AG09309 (cell line): ENCODE data around the gene OIT3.
"Not testable (repeated sequence)": the region's sequence is repeated elsewhere in the genome, so short reads cannot be mapped to it uniquely, and the experiment has no call there.

Source experiments
- DNase-seq: peaks from one replicate; pipeline ENCODE4 v3.0.0-alpha.2; 2010; ENCODE audit warnings: low read depth
- H3K4me3 ChIP-seq: 2 replicates; pipeline ENCODE4 v1.5.1; 2011; ENCODE audit warnings: mild to moderate bottlenecking, low read depth, low read length, moderate library complexity; ENCODE audit not compliant: control insufficient read depth
- CTCF ChIP-seq: IDR thresholded peaks from 2 replicates; pipeline ENCODE4 v1.5.1; 2011; ENCODE audit warnings: mild to moderate bottlenecking, low read depth, low read length, inconsistent platforms; ENCODE audit not compliant: insufficient read depth, control insufficient read depth; ENCODE audit errors: missing control alignments

The OIT3 gene

DNA sequence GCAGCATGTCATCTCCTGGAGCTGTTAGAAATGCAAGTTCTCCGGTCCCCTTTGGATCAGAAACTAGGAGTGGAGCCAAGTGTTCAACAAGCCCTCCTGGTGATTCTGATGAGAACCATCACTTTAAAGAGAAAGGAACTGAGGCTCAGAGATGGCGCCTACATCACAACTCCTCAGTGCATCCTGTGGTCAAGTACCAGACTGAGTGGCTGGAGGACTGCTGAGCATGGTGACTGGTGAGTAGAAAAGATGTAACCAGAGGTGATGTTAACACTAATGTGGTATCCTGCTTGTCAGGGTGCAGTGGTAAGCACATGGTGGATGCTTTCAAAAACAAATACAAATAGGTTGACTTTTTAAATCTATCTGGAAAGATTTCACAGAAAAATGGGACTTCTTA lies 3.5 kb upstream of the OIT3 start:
- no peak overlapping the region for H3K4me3 ChIP-seq
- DNase-seq, result no peak
- no peak for TF ChIP-seq CTCF

- TF ChIP-seq CTCF, result no peak
- no peak for DNase-seq
- no peak overlapping the region for H3K4me3 ChIP-seq
These were observed 1.8 kb downstream of the OIT3 start for GRCh38 chr10:72895236-72895850.

GRCh38 chr10:72898616-72899015 lies 5.1 kb downstream of the OIT3 start:
- no peak for DNase-seq
- TF ChIP-seq CTCF, result no peak
- H3K4me3 ChIP-seq, result no peak overlapping the region

DNA sequence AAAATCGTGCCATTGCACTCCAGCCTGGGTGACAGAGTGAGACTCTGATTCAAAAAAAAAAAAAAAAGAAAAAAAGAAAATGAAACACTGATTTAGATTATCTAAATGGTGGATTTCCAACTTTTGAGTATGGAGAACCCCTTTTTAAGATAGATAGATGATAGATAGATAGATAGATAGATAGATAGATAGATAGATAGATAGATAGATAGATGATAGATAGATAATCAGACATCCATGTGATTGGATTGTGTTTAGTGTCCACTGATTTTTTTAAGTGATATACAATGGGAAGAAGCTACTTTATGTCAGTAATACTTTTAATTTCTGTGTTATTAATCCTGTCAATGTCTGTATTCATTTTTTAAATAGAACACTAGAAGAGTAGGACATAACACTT lies 6.0 kb downstream of the OIT3 start:
- no peak for DNase-seq
- no peak for TF ChIP-seq CTCF
- H3K4me3 ChIP-seq, result no peak overlapping the region

DNA sequence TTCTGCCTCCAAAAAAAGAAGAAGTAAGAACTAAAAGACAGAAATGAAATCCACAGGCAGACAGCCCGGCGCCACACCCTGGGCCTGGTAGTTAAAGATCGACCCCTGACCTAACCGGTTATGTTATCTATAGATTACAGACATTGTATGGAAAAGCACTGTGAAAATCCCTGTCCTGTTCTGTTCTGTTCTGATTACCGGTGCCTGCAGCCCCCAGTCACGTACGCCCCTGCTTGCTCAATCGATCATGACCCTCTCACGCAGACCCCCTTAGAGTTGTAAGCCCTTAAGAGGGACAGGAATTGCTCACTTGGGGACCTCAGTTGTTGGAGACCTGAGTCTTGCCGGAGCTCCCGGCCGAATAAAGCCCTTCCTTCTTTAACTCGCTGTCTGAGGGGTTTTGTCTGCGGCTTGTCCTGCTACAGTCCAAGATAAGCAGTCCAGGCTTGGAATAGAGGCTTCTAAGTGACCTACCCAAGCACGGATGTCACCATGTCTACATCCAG lies 10.5 kb downstream of the OIT3 start:
- H3K4me3 ChIP-seq, DNase-seq: not testable (repeated sequence)

GRCh38 chr10:72904806-72905205 lies 11.3 kb downstream of the OIT3 start:
- TF ChIP-seq CTCF, result no peak
- H3K4me3 ChIP-seq, result no peak overlapping the region
- no peak for DNase-seq

DNA sequence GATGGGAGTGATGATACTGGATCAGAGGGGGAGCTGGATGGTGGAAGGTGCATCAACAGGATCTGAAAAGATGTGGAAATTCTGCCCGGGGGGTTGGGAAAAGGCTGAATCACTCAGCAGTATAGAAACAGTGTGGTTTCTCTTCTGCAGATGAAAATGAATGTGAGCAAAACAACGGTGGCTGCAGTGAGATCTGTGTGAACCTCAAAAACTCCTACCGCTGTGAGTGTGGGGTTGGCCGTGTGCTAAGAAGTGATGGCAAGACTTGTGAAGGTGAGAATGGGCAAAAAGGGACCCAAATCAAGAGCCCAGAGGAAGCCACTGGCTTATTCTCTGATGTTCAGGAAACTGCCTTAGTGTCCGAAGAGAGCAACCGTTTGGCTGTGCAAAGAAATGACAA lies 12.9 kb downstream of the OIT3 start:
- H3K4me3 ChIP-seq, result no peak overlapping the region
- no peak for TF ChIP-seq CTCF
- DNase-seq, result no peak
